Erythroblast (primary cell): ENCODE data around the gene RSPH4A.

Source experiments
- GATA1 ChIP-seq: IDR thresholded peaks from 2 replicates; pipeline ENCODE4 v1.6.1; 2011; ENCODE audit warnings: low read depth, mild to moderate bottlenecking, control low read depth, low read length, moderate library complexity
- POLR2A ChIP-seq: IDR thresholded peaks from 2 replicates; pipeline ENCODE4 v1.6.1; 2011; ENCODE audit warnings: mild to moderate bottlenecking, low read length

- no peak for TF ChIP-seq POLR2A
- TF ChIP-seq GATA1: no peak
Observed at GRCh38 chr6:116596815-116597214, 19.5 kb upstream of the RSPH4A start.
